HUES6 (cell line): ENCODE data around the gene CUL4A.
A peak's percentile ranks its signal among the peaks of the same experiment; 100 is the strongest.

Experiments used
- H3K27ac ChIP-seq: 2 replicates; pipeline ENCODE4 v1.7.0; 2013; ENCODE audit warnings: low read depth, mild to moderate bottlenecking, low read length, inconsistent platforms
- H3K27me3 ChIP-seq: 2 replicates; pipeline ENCODE4 v1.6.1; 2013; ENCODE audit warnings: low read length; ENCODE audit not compliant: control insufficient read depth, insufficient read depth
- H3K36me3 ChIP-seq: 2 replicates; pipeline ENCODE4 v1.6.1; 2013; ENCODE audit warnings: low read length; ENCODE audit not compliant: control insufficient read depth, insufficient read depth
- H3K4me1 ChIP-seq: 2 replicates; pipeline ENCODE4 v1.6.1; 2013; ENCODE audit warnings: low read length; ENCODE audit not compliant: control insufficient read depth, insufficient read depth
- H3K4me3 ChIP-seq: 2 replicates; pipeline ENCODE4 v1.5.1; 2013; ENCODE audit warnings: low read depth, low read length
- H3K9ac ChIP-seq: one replicate; pipeline ENCODE4 v1.6.1; 2013; ENCODE audit warnings: mild to moderate bottlenecking, low read length
- H3K9me3 ChIP-seq: 2 replicates; pipeline ENCODE4 v1.6.1; 2013; ENCODE audit warnings: low read depth, low read length; ENCODE audit not compliant: control insufficient read depth, insufficient read depth

The CUL4A gene

GRCh38 chr13:113179374-113180230 lies 29.8 kb upstream of the CUL4A start:
- H3K27me3 ChIP-seq: no peaks in the 10 kb centered on the region
- H3K9me3 ChIP-seq: no peaks in the 10 kb centered on the region
- H3K36me3 ChIP-seq: peaks cover 90% of the 10 kb centered on the region
- H3K27ac ChIP-seq: no peak overlapping the region
- H3K4me3 ChIP-seq: no peak overlapping the region
- peak overlapping the region; percentile 17 for H3K9ac ChIP-seq
- H3K4me1 ChIP-seq: peaks cover 4% of the 10 kb centered on the region; the same call in 1 of the 2 replicates

GRCh38 chr13:113182046-113182445 lies 27.4 kb upstream of the CUL4A start:
- peaks cover 4% of the 10 kb centered on the region; the same call in 1 of the 2 replicates for H3K4me1 ChIP-seq
- no peak overlapping the region for H3K9ac ChIP-seq
- peaks cover 87% of the 10 kb centered on the region for H3K36me3 ChIP-seq
- no peak overlapping the region for H3K4me3 ChIP-seq
- no peaks in the 10 kb centered on the region for H3K9me3 ChIP-seq
- H3K27me3 ChIP-seq: no peaks in the 10 kb centered on the region
- no peak overlapping the region for H3K27ac ChIP-seq

- Histone ChIP-seq H3K27ac (no peak overlapping the region), H3K9ac (no peak overlapping the region)
Observed at GRCh38 chr13:113183450-113184129, 25.8 kb upstream of the CUL4A start.

GRCh38 chr13:113184568-113185440 lies 24.6 kb upstream of the CUL4A start:
- Histone ChIP-seq H3K9me3 (no peaks in the 10 kb centered on the region), H3K9ac (no peak overlapping the region), H3K27ac (no peak overlapping the region), H3K4me3 (no peak overlapping the region), H3K27me3 (no peaks in the 10 kb centered on the region), H3K4me1 (peaks cover 2% of the 10 kb centered on the region; the same call in 1 of the 2 replicates), H3K36me3 (peaks cover 83% of the 10 kb centered on the region)

More at GRCh38 chr13:113183450-113184129, 25.8 kb upstream of the CUL4A start:
- peaks cover 4% of the 10 kb centered on the region; the same call in 1 of the 2 replicates for H3K4me1 ChIP-seq
- H3K4me3 ChIP-seq: no peak overlapping the region
- no peaks in the 10 kb centered on the region for H3K9me3 ChIP-seq
- peaks cover 88% of the 10 kb centered on the region for H3K36me3 ChIP-seq
- no peaks in the 10 kb centered on the region for H3K27me3 ChIP-seq

- Histone ChIP-seq H3K27ac (no peak overlapping the region), H3K4me3 (no peak overlapping the region), H3K27me3 (no peaks in the 10 kb centered on the region), H3K9ac (no peak overlapping the region), H3K4me1 (no peaks in the 10 kb centered on the region), H3K36me3 (peaks cover 82% of the 10 kb centered on the region), H3K9me3 (no peaks in the 10 kb centered on the region)
Observed at GRCh38 chr13:113186061-113186900, 23.1 kb upstream of the CUL4A start.

- Histone ChIP-seq H3K9me3 (no peaks in the 10 kb centered on the region), H3K36me3 (peaks cover 82% of the 10 kb centered on the region), H3K4me3 (no peak overlapping the region), H3K4me1 (no peaks in the 10 kb centered on the region), H3K9ac (no peak overlapping the region), H3K27me3 (no peaks in the 10 kb centered on the region), H3K27ac (no peak overlapping the region)
Observed at GRCh38 chr13:113187263-113187669, 22.1 kb upstream of the CUL4A start.

GRCh38 chr13:113187883-113188665 lies 21.3 kb upstream of the CUL4A start:
- Histone ChIP-seq H3K9me3 (no peaks in the 10 kb centered on the region), H3K4me1 (no peaks in the 10 kb centered on the region), H3K27ac (no peak overlapping the region), H3K27me3 (no peaks in the 10 kb centered on the region), H3K36me3 (peaks cover 86% of the 10 kb centered on the region), H3K4me3 (no peak overlapping the region), H3K9ac (no peak overlapping the region)

GRCh38 chr13:113190181-113190580 lies 19.2 kb upstream of the CUL4A start:
- Histone ChIP-seq H3K9me3 (no peaks in the 10 kb centered on the region), H3K36me3 (peaks cover 89% of the 10 kb centered on the region), H3K4me1 (no peaks in the 10 kb centered on the region), H3K4me3 (no peak overlapping the region), H3K9ac (no peak overlapping the region), H3K27me3 (no peaks in the 10 kb centered on the region), H3K27ac (no peak overlapping the region)

- H3K4me3 ChIP-seq: no peak overlapping the region
- no peaks in the 10 kb centered on the region for H3K9me3 ChIP-seq
- no peak overlapping the region for H3K9ac ChIP-seq
- H3K27ac ChIP-seq: no peak overlapping the region
- peaks cover 92% of the 10 kb centered on the region for H3K36me3 ChIP-seq
- no peaks in the 10 kb centered on the region for H3K27me3 ChIP-seq
- H3K4me1 ChIP-seq: no peaks in the 10 kb centered on the region
Observed at GRCh38 chr13:113192279-113192678, 17.1 kb upstream of the CUL4A start.
